A549 (cell line): ENCODE results near the gene CUL4A. TPM values are rescaled to one million over a fixed set of nuclear protein-coding genes. Genes with fewer than 3 reads are reported as not detected.
A peak's percentile ranks its signal among the peaks of the same experiment; 100 is the strongest.

Experiments
- ATAC-seq, 2 experiments: fragments of 200-7000 bp in 1 of 2; fragments of >200 bp in 1 of 2; cut with Nextera tagmentation in 1 of 2; cut with Tn5 transposase in 1 of 2; 3 replicates each; pipeline versions ENCODE4 v1.8.0 to v1.9.1; 2018 to 2020; ENCODE audit warnings: mild to moderate bottlenecking in 1 of 2, moderate library complexity in 1 of 2
- CTCF ChIA-PET: fragments of 300-600 bp; sonication (Branson Sonifier 250); formaldehyde crosslinking; extraction: SDS; loops from one replicate; lab custom pipeline; 2021; ENCODE audit warnings: antibody characterized with exemption, inconsistent platforms; lab: Yijun Ruan, JAX
- POLR2A ChIA-PET: fragments of 350-600 bp; formaldehyde crosslinking; extraction: SDS; loops from one replicate; lab custom pipeline; 2021; ENCODE audit warnings: antibody characterized with exemption, inconsistent platforms; lab: Yijun Ruan, JAX
- DNase-seq, 2 experiments: peaks; one replicate each; pipeline versions ENCODE4 v3.0.0 to v3.0.0-alpha.2; 2011 to 2016; ENCODE audit warnings: low read depth in 1 of 2, low spot score in 1 of 2
- FAIRE-seq: peaks from 2 replicates; lab custom pipeline; 2011; peaks lifted over from hg19 to GRCh38; lab: Jason Lieb, UNC
- H3K27ac ChIP-seq, 2 experiments: fragments of >200 bp; sonication (Bioruptor Twin); formaldehyde crosslinking; 3 replicates each; pipeline ENCODE4 v1.5.1; 2016 to 2017
- H3K4me1 ChIP-seq: fragments of >200 bp; sonication (Bioruptor Twin); formaldehyde crosslinking; 3 replicates; pipeline ENCODE4 v1.6.1; 2016
- H3K4me2 ChIP-seq: fragments of >200 bp; sonication (Bioruptor Twin); formaldehyde crosslinking; 3 replicates; pipeline ENCODE4 v1.6.1; 2016
- H3K4me3 ChIP-seq: fragments of >200 bp; sonication (Bioruptor Twin); formaldehyde crosslinking; 3 replicates; pipeline ENCODE4 v1.5.1; 2016
- H3K9me3 ChIP-seq: fragments of >200 bp; sonication (Bioruptor Twin); formaldehyde crosslinking; 3 replicates; pipeline ENCODE4 v1.6.1; 2016
- CBX2 ChIP-seq: fragments of 200-600 bp; sonication (generic); IDR thresholded peaks from 2 replicates; pipeline ENCODE4 v1.6.1; 2016; ENCODE audit warnings: low read depth, mild to moderate bottlenecking, borderline replicate concordance
- CBX8 ChIP-seq: fragments of 200-600 bp; sonication (generic); IDR thresholded peaks from 2 replicates; pipeline ENCODE4 v1.6.1; 2016
- CEBPB ChIP-seq, 2 experiments: fragments of >200 bp in 1 of 2; sonication (Bioruptor Twin) in 1 of 2; formaldehyde crosslinking in 1 of 2; IDR thresholded peaks; 2 replicates each; pipeline ENCODE4 v1.6.1; 2012 to 2016
- CHD2 ChIP-seq: fragments of 150-350 bp; IDR thresholded peaks from 2 replicates; pipeline ENCODE4 v1.6.1; 2014; ENCODE audit warnings: low read length; ENCODE audit not compliant: partially characterized antibody
- EP300 ChIP-seq, 2 experiments: fragments of >200 bp; sonication (Bioruptor Twin); formaldehyde crosslinking; IDR thresholded peaks; 2 replicates in 1 of 2; 3 replicates in 1 of 2; pipeline ENCODE4 v1.6.1; 2016 to 2017
- FOSB ChIP-seq: fragments of 250-450 bp; sonication (Bioruptor Pico); IDR thresholded peaks from 2 replicates; pipeline ENCODE4 v1.5.0; 2020; ENCODE audit warnings: mild to moderate bottlenecking, moderate library complexity
- FOXS1 ChIP-seq: fragments of 250-450 bp; sonication (Bioruptor Pico); IDR thresholded peaks from 2 replicates; pipeline ENCODE4 v1.5.0; 2020; ENCODE audit warnings: mild to moderate bottlenecking, moderate library complexity
- HDAC2 ChIP-seq: fragments of 200-600 bp; sonication (generic); IDR thresholded peaks from 2 replicates; pipeline ENCODE4 v1.6.1; 2016
- HES2 ChIP-seq: fragments of >200 bp; sonication (Bioruptor Twin); formaldehyde crosslinking; IDR thresholded peaks from 2 replicates; pipeline ENCODE4 v1.6.1; 2016
- HEYL ChIP-seq: fragments of 250-450 bp; sonication (Bioruptor Pico); IDR thresholded peaks from 2 replicates; pipeline ENCODE4 v1.8.0; 2021; ENCODE audit warnings: mild to moderate bottlenecking, moderate library complexity
- HOXB13 ChIP-seq: fragments of 250-450 bp; sonication (Bioruptor Pico); IDR thresholded peaks from 2 replicates; pipeline ENCODE4 v1.5.0; 2020; ENCODE audit warnings: low read depth, mild to moderate bottlenecking, moderate library complexity
- KDM1A ChIP-seq: fragments of 200-600 bp; sonication (generic); IDR thresholded peaks from 2 replicates; pipeline ENCODE4 v1.6.1; 2016; ENCODE audit warnings: low read depth, mild to moderate bottlenecking
- MAFK ChIP-seq: fragments of 450-650 bp; IDR thresholded peaks from 2 replicates; pipeline ENCODE4 v1.6.1; 2014; ENCODE audit not compliant: partially characterized antibody
- POLR2A ChIP-seq: IDR thresholded peaks from 2 replicates; pipeline ENCODE4 v1.6.1; 2012; ENCODE audit warnings: mild to moderate bottlenecking, low read length
- POLR2AphosphoS2 ChIP-seq: conservative IDR thresholded peaks from 2 replicates; pipeline ENCODE4 v1.6.1; 2012; ENCODE audit warnings: low read length, improper control_type of control experiment, inconsistent platforms
- RAD21 ChIP-seq, 2 experiments: fragments of >200 bp in 1 of 2; sonication (Bioruptor Twin) in 1 of 2; formaldehyde crosslinking in 1 of 2; IDR thresholded peaks in 1 of 2; conservative IDR thresholded peaks in 1 of 2; 2 replicates in 1 of 2; 3 replicates in 1 of 2; pipeline ENCODE4 v1.6.1; 2012 to 2018; ENCODE audit warnings: inconsistent platforms in 1 of 2
- RCOR1 ChIP-seq: fragments of 150-350 bp; IDR thresholded peaks from 2 replicates; pipeline ENCODE4 v1.6.1; 2014; ENCODE audit warnings: antibody characterized with exemption, low read length, low read depth
- RNF2 ChIP-seq: fragments of 200-600 bp; sonication (generic); IDR thresholded peaks from 2 replicates; pipeline ENCODE4 v1.6.1; 2016; ENCODE audit warnings: low read depth, mild to moderate bottlenecking, antibody characterized with exemption, moderate library complexity, borderline replicate concordance
- SMC3 ChIP-seq: fragments of >200 bp; sonication (Bioruptor Twin); formaldehyde crosslinking; IDR thresholded peaks from 3 replicates; pipeline ENCODE4 v1.6.1; 2018; ENCODE audit warnings: inconsistent platforms
- SREBF2 ChIP-seq: fragments of 450-650 bp; IDR thresholded peaks from 2 replicates; pipeline ENCODE4 v1.6.1; 2014; ENCODE audit warnings: mild to moderate bottlenecking, moderate library complexity
- TFCP2L1 ChIP-seq: fragments of 250-450 bp; sonication (Bioruptor Pico); IDR thresholded peaks from 2 replicates; pipeline ENCODE4 v1.5.0; 2021; ENCODE audit warnings: mild to moderate bottlenecking
- TP53 ChIP-seq: fragments of 250-450 bp; sonication (Bioruptor Pico); IDR thresholded peaks from 2 replicates; pipeline ENCODE4 v1.5.0; 2021; ENCODE audit warnings: mild to moderate bottlenecking, moderate library complexity
- USF2 ChIP-seq: fragments of 450-650 bp; IDR thresholded peaks from 2 replicates; pipeline ENCODE4 v1.6.1; 2014; ENCODE audit warnings: antibody characterized with exemption
- ZNF302 ChIP-seq: fragments of 250-450 bp; sonication (Bioruptor Pico); IDR thresholded peaks from 2 replicates; pipeline ENCODE4 v1.9.0; 2021; ENCODE audit warnings: inconsistent platforms, mild to moderate bottlenecking, moderate library complexity
- WGBS: methylation state at CpG from one replicate; pipeline ENCODE4 v1.1.6; 2017; ENCODE audit errors: missing lambda C conversion rate; 5-methylcytosine and 5-hydroxymethylcytosine counted together
- polyA plus RNA-seq, 4 experiments: library from polyadenylated mRNA; depleted of rRNA in 3 of 4; stranded (reverse); fragments of >200 nt; fragmentation: RNase III in 1 of 4; extraction: RNeasy Plus Mini Kit Qiagen cat#74134 plus additional on column Dnase treatment in 1 of 4; gene quantifications; 2 replicates in 3 of 4; 3 replicates in 1 of 4; pipeline ENCODE4 v1.2.3, GENCODE V29; 2011 to 2017

The CUL4A gene
- polyA plus RNA-seq, 2 of the 4 experiments (the other 2 are of a cell fraction) = 49.6 to 55.4 TPM

DNA sequence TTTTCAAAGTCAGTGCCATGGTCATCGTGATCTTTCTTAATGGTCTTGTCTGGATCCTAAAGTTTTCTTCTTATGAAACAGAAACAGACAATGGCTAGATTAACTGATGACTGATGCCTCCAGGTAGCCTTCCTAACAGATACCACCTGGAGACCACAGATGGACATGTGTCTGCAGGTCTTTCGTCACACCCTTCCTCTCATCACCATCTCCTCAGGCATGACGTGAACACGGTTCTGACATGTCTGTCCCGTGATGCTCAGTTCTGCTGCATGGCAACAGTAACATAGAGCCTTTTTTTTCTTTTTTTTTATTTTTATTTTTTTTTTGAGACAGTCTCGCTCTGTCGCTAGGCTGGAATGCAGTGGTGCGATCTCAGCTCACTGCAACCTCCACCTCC, 74.5 kb downstream of the CUL4A start (continued):
- TF ChIP-seq ZNF302 (CRISPR knock-in tag) (no peak), EP300 (IDR thresholded peaks at IDR 0.05) (no peak), KDM1A (no peak), RNF2 (no peak), CEBPB (IDR thresholded peaks at IDR 0.05) (no peak), USF2 (no peak)

DNA sequence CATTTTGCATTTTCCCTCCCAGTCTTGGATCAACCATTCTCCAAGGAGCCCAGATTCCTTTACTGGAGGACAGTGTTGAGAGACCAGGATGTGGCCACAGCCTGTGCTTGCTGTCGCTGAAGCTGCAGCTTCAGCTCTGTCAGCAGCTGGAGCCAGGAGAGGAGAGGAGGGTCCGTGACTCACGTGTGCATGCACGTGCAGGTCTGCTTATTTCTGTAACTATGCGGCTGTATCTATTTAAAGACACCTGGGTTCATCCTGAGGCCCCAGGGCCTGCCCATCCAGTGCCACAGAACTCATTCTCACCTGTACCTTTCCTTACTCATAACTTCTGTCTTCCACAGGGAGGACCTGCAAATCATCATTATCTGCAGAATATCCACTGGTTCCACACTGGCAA, 79.5 kb downstream of the CUL4A start:
- ChIA-PET CTCF (interaction anchor here (2.6 kb wide), 1 partner anchor 14 kb away, joined by 5 read pairs; no protein-coding TSS in a partner anchor), POLR2A (no interaction called here)
- Histone ChIP-seq H3K27ac (no peak overlapping the region), H3K4me3 (no peak overlapping the region), H3K4me2 (no peak overlapping the region), H3K4me1 (no peaks in the 10 kb centered on the region), H3K9me3 (no peaks in the 10 kb centered on the region)
- no peak for TF ChIP-seq POLR2A
- TF ChIP-seq TP53 (CRISPR knock-in tag) = no peak
- no peak for TF ChIP-seq MAFK
- no peak for TF ChIP-seq CBX2
- TF ChIP-seq HDAC2 = no peak
- TF ChIP-seq HEYL = no peak
- 0 out of 6 replicates have a peak, but pooled peaks of 1 of the 2 experiments have one; percentile 43 for ATAC-seq
- DNase-seq = no peak
- no peak for FAIRE-seq
- 3% methylated on average over 5 of the region's 5 CpGs for WGBS

- Histone ChIP-seq H3K4me1 (0 out of 3 replicates have a peak, but pooled peaks cover 1% of the 10 kb centered on the region), H3K9me3 (no peaks in the 10 kb centered on the region), H3K27ac (no peak overlapping the region), H3K4me3 (no peak overlapping the region), H3K4me2 (no peak overlapping the region)
- ChIA-PET CTCF (interaction anchor here (0.8 to 0.9 kb wide), 2 partner anchors 21 to 58 kb away, joined by 3 to 4 read pairs; no protein-coding TSS in a partner anchor), POLR2A (no interaction called here)
- DNase-seq = no peak
- TF ChIP-seq RAD21 (conservative IDR thresholded peaks at IDR 0.05 in 1 of 2, IDR thresholded peaks at IDR 0.05 in 1 of 2) (no peak), CHD2 (no peak), SREBF2 (no peak), TFCP2L1 (CRISPR knock-in tag) (no peak), POLR2A (no peak), KDM1A (no peak), CBX8 (no peak)
- FAIRE-seq = no peak
- no peak for ATAC-seq
- WGBS = 43% methylated on average over 2 of the region's 2 CpGs
These were observed 81.7 kb downstream of the CUL4A start for GRCh38 chr13:113291129-113291528.

DNA sequence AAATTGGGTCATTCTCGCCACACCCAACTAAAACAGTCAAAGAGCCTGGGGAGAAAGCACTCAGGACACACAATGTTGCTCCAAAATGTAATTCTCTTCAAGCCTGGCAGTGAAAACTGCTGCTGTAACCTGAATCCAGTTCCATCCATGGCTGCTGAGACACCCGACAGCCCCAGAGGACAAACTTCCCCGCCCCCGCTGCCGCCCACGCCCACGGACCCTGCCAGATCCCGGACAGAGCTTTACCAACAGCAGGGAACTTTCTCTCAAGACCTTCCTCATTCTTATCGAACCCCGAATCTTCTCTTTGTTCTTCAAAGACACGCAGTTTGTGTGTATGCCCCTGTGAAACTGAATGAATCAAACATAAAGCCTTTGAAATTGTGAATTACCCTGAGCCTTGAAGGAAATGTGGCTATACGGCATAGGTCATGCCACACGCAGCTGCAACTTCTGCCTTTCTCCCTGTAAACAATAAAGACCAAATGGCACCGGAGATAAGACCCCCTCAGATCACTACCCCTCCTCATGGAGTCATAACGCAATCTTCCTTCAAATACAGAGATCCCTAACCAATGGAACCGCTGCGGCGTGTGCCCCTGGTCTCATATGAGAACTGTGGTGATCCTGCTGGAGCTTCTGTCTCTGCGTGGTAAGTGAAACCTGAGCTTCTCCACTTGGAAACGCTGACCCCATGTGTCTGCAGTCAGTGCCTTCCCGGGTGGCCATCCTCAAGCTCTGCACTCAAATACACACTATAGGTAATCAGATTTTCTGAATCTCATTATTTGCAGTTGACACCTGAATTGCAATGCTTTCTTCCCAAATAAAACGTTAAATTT, 82.8 kb downstream of the CUL4A start:
- FAIRE-seq (no peak), DNase-seq (no peak), ATAC-seq (no peak)

GRCh38 chr13:113293686-113294085, 84.3 kb downstream of the CUL4A start:
- TF ChIP-seq RCOR1 (no peak), FOXS1 (CRISPR knock-in tag) (no peak), POLR2AphosphoS2 (no peak), CBX8 (no peak), HES2 (no peak), SMC3 (no peak), HOXB13 (CRISPR knock-in tag) (no peak), RAD21 (conservative IDR thresholded peaks at IDR 0.05 in 1 of 2, IDR thresholded peaks at IDR 0.05 in 1 of 2) (no peak)
- Histone ChIP-seq H3K4me3 (no peak overlapping the region), H3K27ac (no peak overlapping the region), H3K4me1 (peaks cover 8% of the 10 kb centered on the region; the same call in 1 of the 3 replicates), H3K4me2 (no peak overlapping the region), H3K9me3 (no peaks in the 10 kb centered on the region)
- no peak for DNase-seq
- ChIA-PET CTCF (no interaction called here), POLR2A (no interaction called here)
- FAIRE-seq = no peak
- WGBS = 70% methylated on average over 9 of the region's 9 CpGs
- ATAC-seq = no peak

More for the DNA sequence above, 82.8 kb downstream of the CUL4A start:
- H3K27ac ChIP-seq = no peak overlapping the region
- 36% methylated on average over 22 of the region's 22 CpGs for WGBS
- TF ChIP-seq FOSB (CRISPR knock-in tag) = no peak
- TF ChIP-seq, all 56 proteins: peak for 0
- CTCF ChIA-PET = interaction anchor here (0.6 to 0.9 kb wide), 4 partner anchors 22 to 964 kb away, joined by 3 to 5 read pairs (median 3); partner anchors contain the start of gene GAS6
- Histone ChIP-seq H3K4me3 (no peak overlapping the region), H3K9me3 (no peaks in the 10 kb centered on the region), H3K4me2 (peak overlapping the region; percentile 22), H3K4me1 (0 out of 3 replicates have a peak, but pooled peaks cover 4% of the 10 kb centered on the region)
- POLR2A ChIA-PET = no interaction called here
